ENCODE results near the gene CNTNAP2. TPM values are rescaled to one million over a fixed set of nuclear protein-coding genes. Genes with fewer than 3 reads are reported as not detected.

Gene CNTNAP2
- total and polyA plus RNA-seq, 3 donors from 2014 or later = 4.3 to 6.1 (median 4.4) TPM

- intact Hi-C loops (cut with DNase I; ENCODE audit: low total_unique reads) = no loop called here
- Histone ChIP-seq H3K36me3 (ENCODE audit: low read depth, missing control alignments) (no peaks in the 10 kb centered on the region), H3K4me3 (no peak overlapping the region), H3K4me1 (no peaks in the 10 kb centered on the region), H3K27ac (no peak overlapping the region), H3K9me3 (no peaks in the 10 kb centered on the region), H3K27me3 (no peaks in the 10 kb centered on the region)
- peak; percentile 77 for DNase-seq
- 26 to 31% methylated on average over 3 of the region's 3 CpGs for WGBS, 2 donors
- TF ChIP-seq POLR2A (IDR thresholded peaks at IDR 0.05) (no peak), CTCF (IDR thresholded peaks at IDR 0.05) (peak; percentile 48 to 61 (median 52))
Observed at GRCh38 chr7:148084138-148084537, 1967.5 kb downstream of the CNTNAP2 start.

GRCh38 chr7:148091882-148092281, 1975.3 kb downstream of the CNTNAP2 start:
- no peak overlapping the region for H3K4me3 ChIP-seq
- no peak for TF ChIP-seq CTCF (IDR thresholded peaks at IDR 0.05)
- no peak for TF ChIP-seq POLR2A (IDR thresholded peaks at IDR 0.05)
- no peaks in the 10 kb centered on the region for H3K36me3 ChIP-seq (ENCODE audit: low read depth, missing control alignments)
- WGBS, 2 donors = 66 to 67% methylated on average over 4 of the region's 4 CpGs
- intact Hi-C loops (cut with DNase I; ENCODE audit: low total_unique reads) = no loop called here
- H3K9me3 ChIP-seq = no peaks in the 10 kb centered on the region
- no peaks in the 10 kb centered on the region for H3K4me1 ChIP-seq
- no peaks in the 10 kb centered on the region for H3K27me3 ChIP-seq
- DNase-seq = no peak
- H3K27ac ChIP-seq = no peak overlapping the region

GRCh38 chr7:148093375-148094166, 1977.0 kb downstream of the CNTNAP2 start:
- H3K27ac ChIP-seq = no peak overlapping the region
- H3K27me3 ChIP-seq = no peaks in the 10 kb centered on the region
- TF ChIP-seq CTCF (IDR thresholded peaks at IDR 0.05) (no peak), POLR2A (IDR thresholded peaks at IDR 0.05) (no peak)
- no peaks in the 10 kb centered on the region for H3K4me1 ChIP-seq
- intact Hi-C loops (cut with DNase I; ENCODE audit: low total_unique reads) = no loop called here
- no peaks in the 10 kb centered on the region for H3K9me3 ChIP-seq
- H3K4me3 ChIP-seq = no peak overlapping the region
- H3K36me3 ChIP-seq (ENCODE audit: low read depth, missing control alignments) = no peaks in the 10 kb centered on the region
- no peak for DNase-seq
- 85 to 90% methylated on average over 9 of the region's 9 CpGs for WGBS, 2 donors

GRCh38 chr7:148095066-148095465, 1978.5 kb downstream of the CNTNAP2 start:
- DNase-seq = peak; percentile 33
- 56 to 74% methylated on average over 7 to 8 of the region's 8 CpGs for WGBS, 2 donors
- Histone ChIP-seq H3K4me3 (no peak overlapping the region), H3K36me3 (ENCODE audit: low read depth, missing control alignments) (no peaks in the 10 kb centered on the region), H3K27me3 (no peaks in the 10 kb centered on the region), H3K9me3 (no peaks in the 10 kb centered on the region), H3K27ac (no peak overlapping the region), H3K4me1 (no peaks in the 10 kb centered on the region)
- no peak for TF ChIP-seq POLR2A (IDR thresholded peaks at IDR 0.05)
- intact Hi-C loops (cut with DNase I; ENCODE audit: low total_unique reads) = no loop called here

GRCh38 chr7:148104136-148104716, 1987.6 kb downstream of the CNTNAP2 start:
- no peaks in the 10 kb centered on the region for H3K36me3 ChIP-seq (ENCODE audit: low read depth, missing control alignments)
- intact Hi-C loops (cut with DNase I; ENCODE audit: low total_unique reads) = no loop called here
- no peak overlapping the region for H3K27ac ChIP-seq
- WGBS, 2 donors = 55 to 66% methylated on average over 4 of the region's 4 CpGs
- no peak for TF ChIP-seq CTCF (IDR thresholded peaks at IDR 0.05)
- TF ChIP-seq POLR2A (IDR thresholded peaks at IDR 0.05) = no peak
- H3K9me3 ChIP-seq = no peaks in the 10 kb centered on the region
- no peaks in the 10 kb centered on the region for H3K4me1 ChIP-seq
- no peak for DNase-seq
- H3K27me3 ChIP-seq = no peaks in the 10 kb centered on the region
- no peak overlapping the region for H3K4me3 ChIP-seq

All from testis (tissue), 3 donors.